NOMO-1 treated with DMSO at 0.1 percent for 48 hours (cell line): ENCODE data around the gene TLR7.
A peak's percentile ranks its signal among the peaks of the same experiment; 100 is the strongest.

Experiments
- DNase-seq: peaks from one replicate; lab custom pipeline; 2025; ENCODE audit not compliant: unreplicated experiment; lab: John Stamatoyannopoulos, UW

The TLR7 gene

DNA sequence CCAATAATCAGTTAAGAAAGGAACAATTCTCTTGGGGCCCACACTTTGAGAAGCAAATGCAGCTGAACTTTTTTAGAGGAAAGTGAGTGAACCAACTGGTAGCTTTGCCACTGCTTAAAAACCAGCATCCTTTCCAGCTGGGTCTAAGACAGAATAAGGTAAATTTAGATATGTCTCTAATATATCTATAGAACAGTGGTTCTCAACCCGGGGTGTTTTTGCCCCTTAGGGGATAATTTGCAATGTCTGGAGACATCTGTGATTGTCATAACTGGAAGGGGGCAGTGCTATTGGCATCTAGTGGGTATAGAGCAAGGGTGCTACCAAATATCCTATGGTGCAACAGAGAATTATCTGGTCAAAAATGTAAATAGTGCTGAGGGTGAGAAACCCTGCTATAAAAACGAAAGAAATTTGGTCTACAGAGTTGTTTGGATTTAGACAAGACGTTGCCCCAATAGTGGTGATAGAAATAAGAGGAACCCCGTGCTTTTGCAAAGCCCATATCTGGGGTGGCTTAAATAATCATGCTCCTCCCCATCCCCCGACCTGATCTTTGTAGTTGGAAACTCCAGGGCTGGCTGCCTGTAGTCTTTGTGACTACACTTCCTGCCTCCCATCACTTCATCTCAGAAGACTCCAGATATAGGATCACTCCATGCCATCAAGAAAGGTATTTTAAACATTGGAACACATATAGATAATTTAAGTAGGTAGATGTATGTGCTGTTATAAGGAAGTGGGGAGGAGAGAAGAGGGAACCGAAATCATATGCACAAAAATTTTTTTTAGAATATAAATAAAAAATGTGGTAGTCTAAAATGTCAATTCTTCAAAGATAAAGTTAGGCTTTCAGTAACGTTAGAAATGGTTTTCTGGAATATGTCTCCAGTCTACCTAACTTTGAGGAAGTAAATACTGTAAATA, at the start of gene TLR7:
Gene TLR7, plus strand, starts transcription at position 622 of the 927 bp plus-strand sequence. CDS start 507 bp downstream, outside the sequence.
- peak; percentile 56 for DNase-seq

DNA sequence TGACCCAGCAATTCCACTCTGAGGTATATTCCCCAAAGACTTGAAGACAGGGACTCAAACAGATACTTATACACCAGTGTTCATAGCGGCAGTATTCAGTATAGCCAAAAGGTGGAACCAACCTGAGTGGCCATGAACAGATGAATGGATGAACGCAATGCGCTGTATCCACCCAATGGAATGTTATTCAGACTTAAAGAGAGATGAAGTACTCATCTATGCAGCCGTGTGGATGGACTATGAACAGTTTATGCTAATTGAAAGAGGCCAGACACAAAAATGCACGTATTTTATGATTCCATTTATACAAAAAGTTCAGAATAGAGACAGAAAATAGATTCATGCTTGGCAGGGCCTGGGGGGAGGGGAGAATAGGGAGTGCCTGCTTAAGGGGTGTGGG, 49.3 kb upstream of the TLR7 start:
- no peak for DNase-seq

DNA sequence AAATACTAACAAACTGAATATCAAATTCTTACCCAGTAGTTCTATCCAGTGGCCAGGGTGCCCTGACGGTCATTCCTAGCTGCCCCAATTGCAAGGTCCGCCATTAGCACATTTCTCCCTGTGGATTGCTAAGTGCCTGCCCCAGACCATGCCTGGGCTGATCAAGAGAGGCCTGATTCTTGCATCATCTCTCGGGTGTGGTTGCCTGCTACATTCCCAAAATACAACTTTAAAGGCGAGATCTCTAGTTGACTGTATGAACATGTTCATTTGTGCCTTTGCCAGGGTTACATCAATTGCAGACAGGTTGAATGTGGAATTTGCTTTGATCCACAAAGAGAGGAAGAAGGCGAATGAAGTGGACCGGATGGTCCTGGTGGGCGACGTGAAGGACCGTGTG, 47.6 kb upstream of the TLR7 start:
- no peak for DNase-seq

DNA sequence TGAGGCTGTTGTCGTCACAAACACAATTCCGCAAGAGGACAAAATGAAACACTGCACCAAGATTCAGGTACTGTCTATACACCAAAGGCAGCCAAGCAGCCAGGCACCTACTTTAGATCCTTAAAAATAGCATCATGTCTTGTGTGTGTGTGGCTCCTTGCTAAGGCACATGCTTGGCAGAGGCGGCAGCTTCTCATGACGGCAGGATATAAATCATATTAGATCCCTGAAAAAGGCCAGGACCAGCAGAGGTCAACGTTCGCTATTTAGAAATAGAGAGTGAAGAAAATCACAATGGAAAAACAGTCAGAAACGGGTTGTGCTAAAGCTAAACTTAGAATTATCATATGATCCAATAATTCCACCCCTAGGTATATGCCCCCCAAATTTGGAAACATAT, 46.1 kb upstream of the TLR7 start:
- DNase-seq, result no peak

DNA sequence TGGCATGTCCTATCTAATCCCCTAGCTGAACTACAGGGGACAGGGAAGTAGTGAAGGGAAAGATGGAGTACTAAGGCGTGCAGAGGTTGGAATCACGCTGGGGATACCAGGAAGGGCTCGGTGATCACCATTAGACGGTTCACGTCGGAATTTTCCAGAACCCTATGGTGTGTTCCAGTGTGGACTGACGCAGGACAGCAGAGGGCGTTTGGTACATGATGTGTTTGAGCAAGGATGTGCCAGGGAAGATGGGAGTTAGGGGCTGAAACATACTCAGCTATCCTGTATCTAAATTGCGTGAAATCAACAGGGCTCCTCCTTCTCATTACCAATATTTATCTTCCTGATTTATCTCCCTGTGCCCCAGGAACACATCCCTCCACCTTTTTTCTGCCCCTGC, 41.9 kb upstream of the TLR7 start:
- DNase-seq, result no peak

DNA sequence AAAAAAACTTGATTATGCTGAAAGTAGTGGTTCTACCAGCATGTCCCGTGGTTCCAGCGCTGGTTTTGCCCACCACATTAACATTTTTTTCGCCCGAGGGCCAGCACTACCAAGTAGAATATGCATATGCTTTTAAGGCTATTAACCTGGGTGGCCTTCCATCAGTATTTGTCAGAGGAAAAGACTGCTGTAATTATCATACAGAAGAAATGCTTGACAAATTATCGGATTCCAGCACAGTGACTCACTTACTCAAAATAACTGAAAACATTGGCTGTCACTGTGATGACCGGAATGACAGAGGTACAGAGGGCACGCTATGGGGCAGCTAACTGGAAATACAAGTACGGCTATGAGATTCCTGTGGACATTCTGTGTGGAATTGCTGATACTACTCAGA, 41.1 kb upstream of the TLR7 start:
- DNase-seq, result no peak

DNA sequence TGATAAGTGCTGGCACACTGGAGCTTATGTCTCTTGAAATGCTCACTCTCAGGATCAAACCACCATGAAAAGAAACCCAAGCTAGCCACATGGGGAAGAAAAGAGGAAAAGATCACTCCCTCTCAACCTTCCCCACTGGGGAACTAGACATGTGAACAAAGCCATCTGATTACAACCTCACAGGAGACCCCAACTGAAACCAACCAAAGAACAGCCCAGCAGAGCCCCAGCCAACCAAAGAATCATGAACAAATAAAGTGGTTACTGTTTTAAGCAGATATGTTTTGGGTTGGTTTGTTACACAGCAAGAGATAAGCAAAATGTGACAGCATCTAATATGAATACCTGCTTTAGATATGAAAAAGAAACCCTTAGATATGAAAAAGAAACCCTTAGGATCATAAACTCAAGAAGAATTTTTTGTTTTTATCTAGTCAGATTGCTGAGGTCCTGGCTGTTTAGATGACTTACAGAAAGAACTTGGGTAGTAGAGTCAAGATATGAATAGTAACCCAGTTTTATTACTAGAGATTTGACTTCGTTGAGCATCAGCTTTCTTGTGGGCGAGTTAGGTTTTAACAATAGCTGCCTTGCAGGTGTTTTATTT, 23.7 kb upstream of the TLR7 start:
- DNase-seq, result no peak

DNA sequence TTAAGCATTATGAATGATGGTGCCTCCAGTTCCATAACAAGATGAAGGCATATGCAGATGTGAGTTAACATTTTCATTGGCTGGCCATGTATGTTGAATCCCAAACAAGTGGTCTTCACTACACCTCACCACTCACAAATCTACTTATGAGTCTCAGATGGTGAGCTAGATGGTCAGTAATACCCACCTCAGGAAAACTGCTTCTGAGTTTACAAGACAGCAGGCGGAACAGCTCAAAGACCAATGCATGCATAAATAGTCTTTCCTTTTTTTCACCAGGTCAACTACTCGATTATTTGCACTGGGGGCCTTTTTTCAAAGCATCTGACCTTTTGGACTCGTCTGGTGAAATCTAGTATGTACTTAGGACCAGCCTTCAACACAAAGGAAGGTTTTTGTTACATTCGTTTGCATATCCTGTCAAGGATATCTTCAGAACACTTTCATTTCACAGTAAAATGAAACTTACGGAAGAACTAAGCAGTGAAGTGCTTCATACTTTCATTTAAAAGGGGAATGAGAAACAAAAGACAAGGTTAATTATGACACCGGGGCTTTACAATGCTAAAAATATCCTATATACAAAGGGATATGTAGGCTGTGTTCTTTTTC, 23.1 kb upstream of the TLR7 start:
- DNase-seq, result no peak

DNA sequence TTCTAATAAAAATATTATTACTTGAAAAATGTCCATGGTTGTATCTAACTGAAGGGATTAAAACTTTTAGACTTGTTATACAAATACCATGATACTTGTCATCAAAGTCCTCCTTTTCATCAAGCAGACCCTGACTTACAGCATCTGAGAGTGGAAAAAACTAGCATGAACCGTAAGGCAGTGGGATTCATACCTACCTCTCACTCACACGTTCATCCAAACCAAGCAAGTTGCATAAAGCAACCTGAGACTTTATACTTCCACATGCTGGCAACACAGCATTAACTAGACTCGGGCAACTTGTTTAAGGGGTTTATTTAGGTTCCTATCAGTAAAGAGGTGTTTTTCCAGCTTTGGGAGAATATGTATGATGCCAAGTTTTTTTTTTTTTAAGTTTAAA, 22.6 kb upstream of the TLR7 start:
- no peak for DNase-seq

DNA sequence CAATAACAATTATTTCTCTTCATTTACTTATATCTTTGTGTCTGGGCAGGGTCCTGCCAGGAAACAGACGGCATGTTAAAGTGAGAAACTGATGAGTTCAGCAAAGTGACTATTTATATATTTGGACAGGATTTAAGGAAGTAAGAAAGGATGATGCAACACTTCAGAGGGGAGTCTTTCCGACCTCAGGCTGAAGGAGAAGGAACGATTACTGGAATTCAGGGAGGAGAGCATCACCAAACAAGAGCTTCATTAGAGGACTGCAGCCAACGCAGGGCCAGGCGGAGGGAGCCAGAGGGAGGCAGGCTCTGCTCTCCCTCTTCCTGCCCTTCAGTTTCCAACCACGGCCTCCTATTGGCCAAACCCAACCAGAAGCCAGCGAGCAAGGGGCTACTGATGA, 1.5 kb upstream of the TLR7 start:
- peak; percentile 38 for DNase-seq

DNA sequence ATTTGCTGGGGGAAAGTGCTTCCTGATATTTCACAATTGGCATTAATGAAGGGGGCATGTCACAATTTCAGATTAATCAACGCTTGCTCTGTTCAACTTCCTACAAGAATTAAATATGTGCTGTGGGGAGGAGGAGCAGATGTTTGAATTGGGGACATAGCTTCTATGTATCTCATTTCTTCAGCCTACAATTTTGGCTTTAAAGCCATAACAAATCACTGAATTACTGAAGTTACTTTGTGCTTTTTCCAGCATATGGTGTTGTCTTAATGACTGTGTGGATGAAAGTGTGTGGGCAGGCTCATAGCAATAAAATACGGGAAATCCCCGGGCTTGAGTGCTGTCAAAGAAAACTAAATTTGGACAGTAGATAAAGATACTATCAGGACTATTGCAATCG, 813 bp downstream of the TLR7 start:
- DNase-seq, result peak; percentile 56

DNA sequence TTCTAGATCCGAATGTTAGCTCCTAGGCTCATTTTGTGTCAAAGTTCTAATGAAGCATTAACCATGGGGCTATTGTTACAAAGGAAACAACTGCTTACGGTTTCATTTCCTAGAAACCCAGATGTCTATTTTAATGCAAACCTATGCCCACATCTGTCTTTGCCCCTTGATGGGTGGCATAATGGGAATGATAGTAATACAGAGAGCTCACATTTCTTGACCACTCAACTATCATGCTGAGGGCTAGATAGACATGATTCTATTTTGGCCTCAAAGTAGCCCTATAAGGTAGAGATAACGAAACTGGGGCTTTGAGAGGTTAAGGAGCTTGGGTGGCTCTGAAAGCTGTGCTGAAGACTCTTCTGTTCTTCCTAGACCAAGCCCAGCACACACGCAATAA, 1.9 kb downstream of the TLR7 start:
- no peak for DNase-seq

DNA sequence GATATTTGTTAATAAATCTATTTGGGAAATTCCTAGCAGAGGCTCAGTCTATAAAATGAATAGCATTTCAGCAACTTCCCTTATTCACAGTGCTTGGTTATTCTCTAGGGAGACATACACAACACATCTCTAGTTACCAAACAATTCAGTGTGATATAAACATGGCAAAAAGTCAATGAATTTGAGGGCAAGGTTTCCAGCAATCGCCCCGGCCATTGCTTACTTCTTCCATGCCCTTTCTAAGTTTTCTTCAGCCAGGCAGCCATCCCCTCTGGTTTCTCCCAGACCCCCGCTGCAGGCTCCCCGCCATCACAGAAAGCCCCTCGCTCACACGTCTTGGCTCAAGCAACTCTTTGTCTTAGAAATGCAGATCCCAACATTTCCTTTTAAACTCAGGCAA, 4.4 kb downstream of the TLR7 start:
- DNase-seq, result no peak

DNA sequence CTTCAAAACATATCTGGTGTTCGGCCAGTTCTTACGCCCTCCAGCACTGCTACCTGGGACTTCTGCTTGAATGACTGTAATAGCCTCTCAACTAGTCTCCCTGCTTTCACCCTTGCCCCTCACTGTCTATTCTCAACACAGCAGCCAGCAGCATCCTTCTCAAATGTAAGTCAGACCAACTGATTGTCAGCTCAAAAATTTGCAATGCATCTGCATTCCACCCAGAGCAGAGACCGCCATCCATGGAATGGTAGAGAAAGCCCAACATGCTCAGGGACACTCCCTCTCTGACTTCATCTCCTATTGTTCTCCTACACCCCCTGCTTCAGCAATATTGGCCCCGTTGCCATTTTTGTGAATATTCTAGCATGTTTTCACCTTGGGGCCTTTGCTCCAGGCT, 5.9 kb downstream of the TLR7 start:
- no peak for DNase-seq

DNA sequence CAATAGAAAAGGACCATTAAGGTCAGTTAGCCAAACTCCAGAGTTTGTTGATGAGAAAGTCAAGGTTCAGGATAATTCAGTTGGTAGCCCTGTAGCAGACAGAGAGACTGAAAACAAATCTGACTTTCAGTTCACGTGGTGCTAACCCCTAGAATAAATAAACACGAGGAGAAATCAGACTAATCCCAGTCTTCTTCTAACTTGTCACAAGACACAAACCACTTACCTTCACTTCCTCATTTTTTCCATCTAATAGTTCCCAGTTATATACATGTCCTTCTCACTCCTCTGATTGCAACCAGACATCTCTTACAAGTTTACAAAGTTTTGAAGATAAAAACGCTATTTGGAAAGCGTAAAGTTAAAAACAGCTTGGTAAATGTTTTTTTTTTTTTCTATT, 7.7 kb downstream of the TLR7 start:
- peak; percentile 74 for DNase-seq

DNA sequence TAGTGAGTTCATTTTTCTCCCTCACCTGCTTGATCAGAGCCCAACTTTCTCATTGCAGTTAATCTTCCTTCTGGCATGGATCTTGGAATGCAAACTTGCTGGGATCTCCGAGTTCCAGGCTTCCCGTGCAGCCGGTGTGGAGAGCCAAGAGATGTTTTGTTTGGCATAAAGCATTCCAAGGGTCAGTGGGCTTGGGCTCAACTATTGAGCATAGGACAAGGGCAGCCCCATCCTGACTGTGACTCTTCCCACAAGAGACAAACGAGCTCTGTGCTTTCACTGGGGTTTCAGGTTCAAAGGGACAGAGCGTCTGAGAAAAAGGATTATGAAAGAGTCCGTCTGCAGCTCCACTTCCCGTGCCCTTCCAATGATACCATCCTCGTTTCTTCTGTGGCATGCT, 10.5 kb downstream of the TLR7 start:
- no peak for DNase-seq

DNA sequence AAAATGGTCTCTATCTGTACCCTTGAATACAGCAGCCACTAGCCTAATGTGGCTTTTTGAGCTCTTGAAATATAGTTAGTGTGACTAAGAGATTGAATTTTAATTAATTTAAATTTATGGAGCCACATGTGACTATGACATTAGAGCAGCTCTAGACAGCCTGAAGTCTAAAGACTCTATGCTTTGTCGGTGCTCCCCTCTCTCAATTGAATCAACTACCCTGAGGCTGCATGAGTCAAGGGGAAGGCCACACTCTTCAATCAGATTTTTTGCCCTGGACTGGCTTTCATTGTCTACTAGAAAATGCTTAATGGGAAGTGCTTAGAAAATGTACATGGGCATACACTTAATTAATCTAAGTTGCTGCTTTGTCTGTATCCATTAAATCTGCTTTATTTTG, 11.7 kb downstream of the TLR7 start:
- no peak for DNase-seq

DNA sequence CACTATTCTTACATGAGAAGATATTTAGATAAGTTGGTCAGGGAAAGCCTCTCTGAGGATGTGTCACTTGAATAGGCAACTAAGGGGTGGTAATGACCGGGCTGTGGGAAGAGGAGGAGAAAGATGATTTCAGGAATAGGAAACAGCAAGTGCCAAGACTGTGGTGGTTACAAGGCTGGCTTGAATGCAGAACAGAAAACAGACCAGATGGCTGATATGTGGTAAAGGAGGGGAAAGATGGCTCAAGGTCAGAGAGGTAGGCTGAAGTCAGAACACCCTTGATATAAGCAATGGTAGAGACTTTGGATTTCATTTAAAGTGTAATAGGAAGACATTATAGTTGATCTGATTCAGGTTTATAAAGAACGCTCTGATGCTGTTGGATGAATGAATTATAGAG, 15.0 kb downstream of the TLR7 start:
- peak; percentile 18 for DNase-seq

DNA sequence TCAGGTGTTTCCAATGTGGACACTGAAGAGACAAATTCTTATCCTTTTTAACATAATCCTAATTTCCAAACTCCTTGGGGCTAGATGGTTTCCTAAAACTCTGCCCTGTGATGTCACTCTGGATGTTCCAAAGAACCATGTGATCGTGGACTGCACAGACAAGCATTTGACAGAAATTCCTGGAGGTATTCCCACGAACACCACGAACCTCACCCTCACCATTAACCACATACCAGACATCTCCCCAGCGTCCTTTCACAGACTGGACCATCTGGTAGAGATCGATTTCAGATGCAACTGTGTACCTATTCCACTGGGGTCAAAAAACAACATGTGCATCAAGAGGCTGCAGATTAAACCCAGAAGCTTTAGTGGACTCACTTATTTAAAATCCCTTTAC, 18.6 kb downstream of the TLR7 start:
- DNase-seq, result no peak

DNA sequence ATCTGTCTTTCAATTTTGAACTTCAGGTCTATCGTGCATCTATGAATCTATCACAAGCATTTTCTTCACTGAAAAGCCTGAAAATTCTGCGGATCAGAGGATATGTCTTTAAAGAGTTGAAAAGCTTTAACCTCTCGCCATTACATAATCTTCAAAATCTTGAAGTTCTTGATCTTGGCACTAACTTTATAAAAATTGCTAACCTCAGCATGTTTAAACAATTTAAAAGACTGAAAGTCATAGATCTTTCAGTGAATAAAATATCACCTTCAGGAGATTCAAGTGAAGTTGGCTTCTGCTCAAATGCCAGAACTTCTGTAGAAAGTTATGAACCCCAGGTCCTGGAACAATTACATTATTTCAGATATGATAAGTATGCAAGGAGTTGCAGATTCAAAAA, 19.7 kb downstream of the TLR7 start:
- DNase-seq, result no peak

DNA sequence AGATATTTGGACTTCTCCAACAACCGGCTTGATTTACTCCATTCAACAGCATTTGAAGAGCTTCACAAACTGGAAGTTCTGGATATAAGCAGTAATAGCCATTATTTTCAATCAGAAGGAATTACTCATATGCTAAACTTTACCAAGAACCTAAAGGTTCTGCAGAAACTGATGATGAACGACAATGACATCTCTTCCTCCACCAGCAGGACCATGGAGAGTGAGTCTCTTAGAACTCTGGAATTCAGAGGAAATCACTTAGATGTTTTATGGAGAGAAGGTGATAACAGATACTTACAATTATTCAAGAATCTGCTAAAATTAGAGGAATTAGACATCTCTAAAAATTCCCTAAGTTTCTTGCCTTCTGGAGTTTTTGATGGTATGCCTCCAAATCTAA, 20.3 kb downstream of the TLR7 start:
- DNase-seq, result no peak

DNA sequence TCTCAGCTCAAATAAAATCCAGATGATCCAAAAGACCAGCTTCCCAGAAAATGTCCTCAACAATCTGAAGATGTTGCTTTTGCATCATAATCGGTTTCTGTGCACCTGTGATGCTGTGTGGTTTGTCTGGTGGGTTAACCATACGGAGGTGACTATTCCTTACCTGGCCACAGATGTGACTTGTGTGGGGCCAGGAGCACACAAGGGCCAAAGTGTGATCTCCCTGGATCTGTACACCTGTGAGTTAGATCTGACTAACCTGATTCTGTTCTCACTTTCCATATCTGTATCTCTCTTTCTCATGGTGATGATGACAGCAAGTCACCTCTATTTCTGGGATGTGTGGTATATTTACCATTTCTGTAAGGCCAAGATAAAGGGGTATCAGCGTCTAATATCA, 20.9 kb downstream of the TLR7 start:
- no peak for DNase-seq
